ENCODE measurements around the gene MICALL1. TPM values are rescaled to one million over a fixed set of nuclear protein-coding genes. Genes with fewer than 3 reads are reported as not detected.

MICALL1 gene, protein sequence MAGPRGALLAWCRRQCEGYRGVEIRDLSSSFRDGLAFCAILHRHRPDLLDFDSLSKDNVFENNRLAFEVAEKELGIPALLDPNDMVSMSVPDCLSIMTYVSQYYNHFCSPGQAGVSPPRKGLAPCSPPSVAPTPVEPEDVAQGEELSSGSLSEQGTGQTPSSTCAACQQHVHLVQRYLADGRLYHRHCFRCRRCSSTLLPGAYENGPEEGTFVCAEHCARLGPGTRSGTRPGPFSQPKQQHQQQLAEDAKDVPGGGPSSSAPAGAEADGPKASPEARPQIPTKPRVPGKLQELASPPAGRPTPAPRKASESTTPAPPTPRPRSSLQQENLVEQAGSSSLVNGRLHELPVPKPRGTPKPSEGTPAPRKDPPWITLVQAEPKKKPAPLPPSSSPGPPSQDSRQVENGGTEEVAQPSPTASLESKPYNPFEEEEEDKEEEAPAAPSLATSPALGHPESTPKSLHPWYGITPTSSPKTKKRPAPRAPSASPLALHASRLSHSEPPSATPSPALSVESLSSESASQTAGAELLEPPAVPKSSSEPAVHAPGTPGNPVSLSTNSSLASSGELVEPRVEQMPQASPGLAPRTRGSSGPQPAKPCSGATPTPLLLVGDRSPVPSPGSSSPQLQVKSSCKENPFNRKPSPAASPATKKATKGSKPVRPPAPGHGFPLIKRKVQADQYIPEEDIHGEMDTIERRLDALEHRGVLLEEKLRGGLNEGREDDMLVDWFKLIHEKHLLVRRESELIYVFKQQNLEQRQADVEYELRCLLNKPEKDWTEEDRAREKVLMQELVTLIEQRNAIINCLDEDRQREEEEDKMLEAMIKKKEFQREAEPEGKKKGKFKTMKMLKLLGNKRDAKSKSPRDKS
- 10 to 100 TPM; 26.6 to 32.6 TPM for total RNA-seq
- long read RNA-seq, partial matches to known transcripts, result 27 of 33 reads
- long read RNA-seq, other reads (novel, unspliced or antisense), result 6 of 33 reads

DNA sequence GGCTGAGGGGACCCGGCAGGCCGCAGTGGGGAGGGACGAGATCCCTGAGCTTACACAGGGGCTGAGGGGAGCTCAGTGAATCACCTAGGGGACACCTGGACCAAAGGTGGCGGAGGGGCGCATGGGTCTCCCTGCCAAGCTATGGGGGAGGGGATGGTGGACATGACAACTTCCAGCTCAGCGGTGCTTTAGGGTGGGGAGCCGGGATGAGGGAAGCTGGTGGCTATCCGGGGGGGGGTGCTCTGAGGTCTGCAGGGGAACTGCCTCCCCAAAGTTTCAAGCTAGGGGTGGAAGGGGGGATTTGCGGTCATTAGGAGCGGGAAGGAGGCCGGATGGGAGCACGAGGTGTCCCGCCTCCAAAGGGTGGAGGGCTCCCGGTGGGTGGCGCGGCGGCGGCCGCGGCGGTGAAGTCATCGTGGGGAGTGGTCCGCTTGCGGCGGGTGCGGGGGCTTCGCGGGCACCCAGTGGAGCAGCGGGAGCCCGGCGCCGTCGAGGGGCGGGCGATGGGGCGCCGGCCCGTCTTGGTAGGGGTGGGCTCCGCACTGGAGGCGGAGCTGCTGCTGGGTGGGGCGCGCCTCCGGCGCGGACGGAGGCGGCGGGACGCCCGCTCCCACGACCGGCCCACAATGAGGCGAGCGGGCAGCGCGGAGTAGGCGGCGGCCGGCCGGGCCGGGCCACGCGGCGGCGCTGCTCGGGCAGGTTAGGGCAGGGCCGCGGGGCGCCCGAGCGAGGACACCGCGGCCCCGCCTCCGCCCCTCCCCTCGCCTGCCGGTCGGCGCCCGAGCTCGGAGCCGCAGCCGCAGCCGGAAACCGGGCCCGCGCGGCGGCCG lies at the start of gene MICALL1:
TSS of gene MICALL1 (plus strand) at position 764 of the 830 bp plus-strand sequence. CDS start 126 bp downstream, outside the sequence.
- intact Hi-C loops (cut with DNase I, micrococcal nuclease), result no loop called here
- ATAC-seq, result peak; percentile 92
- DNase-seq, result peak; percentile 64 to 87

DNA sequence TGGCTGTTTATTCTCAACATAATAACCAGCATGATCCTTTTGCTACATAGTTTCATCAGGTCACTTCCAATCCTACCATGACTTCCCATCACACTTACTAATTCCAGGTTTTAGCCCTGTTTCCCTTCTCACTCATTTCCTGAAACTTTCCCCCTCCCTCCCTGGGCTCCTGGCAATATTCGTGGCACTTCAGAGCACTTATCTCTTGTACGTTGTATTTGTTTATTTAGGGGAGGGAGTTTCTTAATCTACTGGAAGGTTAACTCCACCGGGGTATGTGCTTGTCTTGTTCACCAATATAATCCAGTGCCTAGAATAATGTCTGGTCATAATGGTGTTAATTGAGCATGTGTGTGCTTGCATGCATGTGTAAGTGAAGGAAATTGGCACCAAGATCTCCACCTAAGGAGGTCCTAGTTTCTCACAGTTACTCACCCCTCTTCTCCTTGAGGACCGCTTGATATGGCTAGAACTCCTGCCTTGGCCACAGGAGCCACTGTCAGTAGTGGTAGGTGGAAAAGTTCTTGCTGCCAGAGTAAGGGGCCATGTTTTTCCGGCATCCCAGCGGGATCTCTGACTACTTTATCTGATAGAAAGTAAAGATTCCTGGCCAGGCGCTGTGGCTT lies 45.2 kb upstream of the MICALL1 start:
- ATAC-seq (no peak), DNase-seq (no peak)
- intact Hi-C loops (cut with DNase I, micrococcal nuclease), result loop anchor here (5.0 to 10.0 kb wide), 2 partner anchors 39 to 46 kb away; partner anchors contain the start of gene GALR3 (in 1 of the 2)

DNA sequence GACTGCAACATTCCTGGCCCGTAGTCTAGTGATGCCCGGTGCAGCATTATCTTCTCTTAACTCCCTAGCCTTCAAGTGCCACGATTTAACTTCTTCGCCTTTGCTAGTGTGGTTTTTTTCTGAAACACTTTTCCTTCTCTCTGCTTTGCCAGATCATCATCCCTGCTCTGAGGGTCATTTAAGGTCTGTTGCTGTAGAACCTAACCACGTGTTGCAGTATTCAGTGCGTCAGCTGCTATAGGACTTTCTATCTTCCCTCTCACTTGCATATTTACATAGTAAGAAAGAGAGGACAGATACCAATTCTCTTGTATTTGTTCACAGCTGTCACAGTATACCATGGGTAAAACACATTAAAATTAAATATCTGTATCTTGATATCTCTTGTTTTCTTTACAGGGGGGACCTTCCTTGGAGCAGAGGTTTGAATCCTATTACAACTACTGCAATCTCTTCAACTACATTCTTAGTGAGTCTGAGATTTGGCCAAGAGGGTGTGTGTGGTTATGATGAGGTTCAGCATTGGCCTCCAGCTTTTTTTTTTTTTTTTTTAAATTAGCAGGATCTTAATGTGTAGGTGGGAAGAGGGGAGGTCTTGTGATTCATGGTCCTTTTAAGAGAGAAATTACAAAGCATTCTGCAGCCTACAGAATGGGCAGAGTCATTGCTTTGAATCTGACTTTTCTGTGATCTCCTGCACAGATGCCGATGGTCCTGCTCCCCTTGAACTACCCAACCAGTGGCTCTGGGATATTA lies 43.3 kb upstream of the MICALL1 start:
- ATAC-seq (no peak), DNase-seq (no peak)
- intact Hi-C loops (cut with DNase I, micrococcal nuclease), result loop anchor here (5.0 to 10.0 kb wide), 2 partner anchors 40 to 48 kb away; partner anchors contain the start of gene GALR3 (in 1 of the 2)

- intact Hi-C loops (cut with DNase I, micrococcal nuclease), result loop anchor here in 1 of 2 donors (10.0 kb wide), 1 partner anchor 51 kb away; no protein-coding TSS in a partner anchor
- DNase-seq, result no peak
- no peak for ATAC-seq
Observed at GRCh38 chr22:37865510-37865909, 40.6 kb upstream of the MICALL1 start.

- ATAC-seq (no peak), DNase-seq (no peak)
- intact Hi-C loops (cut with DNase I, micrococcal nuclease), result no loop called here
Observed at GRCh38 chr22:37870273-37870672, 35.8 kb upstream of the MICALL1 start.

- intact Hi-C loops (cut with DNase I, micrococcal nuclease), result no loop called here
- DNase-seq (no peak), ATAC-seq (no peak)
Observed at GRCh38 chr22:37880668-37881440, 25.2 kb upstream of the MICALL1 start.

GRCh38 chr22:37884420-37884819 lies 21.7 kb upstream of the MICALL1 start:
- ATAC-seq (no peak), DNase-seq (no peak)
- intact Hi-C loops (cut with DNase I, micrococcal nuclease), result no loop called here

GRCh38 chr22:37887584-37888378 lies 18.3 kb upstream of the MICALL1 start:
- ATAC-seq (peak; percentile 47), DNase-seq (peak in 1 of 2 donors; percentile 66)
- intact Hi-C loops (cut with DNase I, micrococcal nuclease), result no loop called here

DNA sequence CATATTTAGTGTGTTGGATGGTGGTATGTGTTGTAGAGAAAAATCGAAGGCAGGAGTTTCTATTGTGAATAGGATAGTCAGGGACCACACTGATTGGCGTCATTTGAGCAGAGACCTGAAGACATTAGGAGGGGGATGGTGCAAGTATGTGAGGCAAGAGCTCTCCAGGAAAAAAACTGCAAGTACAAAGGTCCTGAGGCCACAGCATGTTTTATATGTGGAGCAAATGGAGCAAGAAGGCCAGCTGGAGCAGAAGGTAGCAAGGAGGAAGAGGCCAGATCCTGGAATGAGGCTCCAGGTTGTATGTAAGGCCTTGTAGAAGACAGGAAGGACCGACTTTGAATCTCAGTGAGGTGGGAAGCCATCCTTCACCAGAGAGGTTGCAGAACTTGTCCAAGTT lies 14.2 kb upstream of the MICALL1 start:
- ATAC-seq (no peak), DNase-seq (no peak)
- intact Hi-C loops (cut with DNase I, micrococcal nuclease), result no loop called here

GRCh38 chr22:37892566-37893335 lies 13.3 kb upstream of the MICALL1 start:
- intact Hi-C loops (cut with DNase I, micrococcal nuclease), result no loop called here
- ATAC-seq, result no peak
- DNase-seq, result no peak

DNA sequence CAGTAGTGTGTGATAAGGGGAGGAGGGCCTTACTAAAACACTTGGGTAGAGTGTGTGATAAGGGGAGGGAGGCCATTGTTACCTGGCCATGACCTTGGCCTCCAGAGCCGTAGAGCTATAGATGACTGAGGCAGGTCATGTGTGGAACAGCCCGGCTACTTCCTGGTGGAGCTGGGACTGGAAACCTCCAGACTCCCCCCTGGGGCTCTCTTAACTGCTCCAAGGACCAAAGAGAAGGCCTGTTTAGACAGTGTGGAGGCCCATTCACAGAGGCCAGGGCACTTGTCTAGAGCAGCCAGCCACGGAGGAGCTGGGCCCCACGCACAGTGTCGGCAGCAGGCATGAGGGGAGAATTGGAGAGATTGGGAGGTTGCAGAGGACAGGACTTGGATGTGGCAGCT lies 12.5 kb upstream of the MICALL1 start:
- intact Hi-C loops (cut with DNase I, micrococcal nuclease), result no loop called here
- no peak for ATAC-seq

GRCh38 chr22:37894939-37895670 lies 11.0 kb upstream of the MICALL1 start:
- DNase-seq (no peak), ATAC-seq (no peak)
- intact Hi-C loops (cut with DNase I, micrococcal nuclease), result no loop called here

More for the DNA sequence above, 12.5 kb upstream of the MICALL1 start:
- DNase-seq, result no peak

DNA sequence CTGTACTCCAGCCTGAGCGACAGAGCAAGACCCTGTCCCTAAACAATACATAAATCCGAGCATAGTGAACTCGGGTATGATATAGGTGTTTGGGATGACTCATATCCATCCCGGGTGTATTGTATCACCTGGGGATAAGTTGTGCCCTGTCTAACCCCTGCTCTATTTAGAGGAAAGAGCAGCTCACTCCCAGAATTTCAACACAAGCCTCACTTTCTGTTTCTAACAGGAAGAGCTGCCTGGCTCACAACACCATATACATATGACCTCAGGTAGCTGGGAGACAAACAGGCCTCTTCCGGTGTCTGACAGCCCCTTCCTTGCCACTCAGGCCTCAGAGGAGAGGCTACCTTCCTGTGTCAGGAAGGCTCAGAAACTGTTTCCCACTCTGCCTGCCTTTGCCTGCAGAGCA lies 9.9 kb upstream of the MICALL1 start:
- DNase-seq, result peak in 1 of 2 donors; percentile 50
- intact Hi-C loops (cut with DNase I, micrococcal nuclease), result no loop called here
- ATAC-seq, result peak; percentile 86

- no peak for ATAC-seq
- intact Hi-C loops (cut with DNase I, micrococcal nuclease), result no loop called here
- DNase-seq, result no peak
Observed at GRCh38 chr22:37896939-37897338, 9.2 kb upstream of the MICALL1 start.

DNA sequence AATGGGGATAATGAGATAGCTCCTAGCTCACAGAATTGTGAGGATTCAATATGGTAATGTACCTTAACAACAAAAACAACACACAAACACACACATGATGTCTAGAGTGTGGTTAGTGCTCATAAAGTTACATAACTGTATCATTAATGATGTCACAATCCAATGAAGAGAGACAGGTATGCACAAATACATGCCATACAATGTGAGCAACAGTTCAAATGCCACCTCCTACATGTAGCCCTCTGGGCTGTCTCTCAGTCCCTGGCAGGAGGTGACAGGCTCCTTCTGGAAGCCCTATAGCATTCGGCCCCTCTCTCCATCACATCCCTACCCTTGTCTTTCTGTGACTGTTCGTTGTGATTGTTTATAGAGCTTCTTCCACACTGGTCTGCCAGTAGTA lies 8.3 kb upstream of the MICALL1 start:
- intact Hi-C loops (cut with DNase I, micrococcal nuclease), result no loop called here
- ATAC-seq, result no peak

More for the DNA sequence above, 8.3 kb upstream of the MICALL1 start:
- no peak for DNase-seq
